Esophagus squamous epithelium (tissue), 5 donors: ENCODE measurements around the gene OR10H3. TPM values are rescaled to one million over a fixed set of nuclear protein-coding genes. Genes with fewer than 3 reads are reported as not detected.

Experiments used
- DNase-seq: peaks from one replicate; lab custom pipeline; 2025; lab: John Stamatoyannopoulos, UW
- H3K27ac ChIP-seq, 4 donors: fragments of 200-600 bp; sonication (generic); one replicate each; pipeline ENCODE4 v1.5.1; 2016 to 2019; ENCODE audit warnings: mild to moderate bottlenecking in 1 of 4
- H3K27me3 ChIP-seq, 4 donors: fragments of 200-600 bp; sonication (generic); 1 replicate in 3 of 4; 2 replicates in 1 of 4; pipeline versions ENCODE4 v1.5.1 to v1.6.0; 2017 to 2021; ENCODE audit warnings: antibody characterized with exemption in 1 of 4
- H3K36me3 ChIP-seq, 3 donors: fragments of 200-600 bp; sonication (generic); one replicate each; pipeline ENCODE4 v1.5.1; 2016 to 2019
- H3K4me1 ChIP-seq, 3 donors: fragments of 200-600 bp; sonication (generic); one replicate each; pipeline ENCODE4 v1.5.1; 2017 to 2019
- H3K4me3 ChIP-seq, 4 donors: fragments of 200-600 bp; sonication (generic); 1 replicate in 3 of 4; 2 replicates in 1 of 4; pipeline ENCODE4 v1.5.1; 2016 to 2019; ENCODE audit warnings: mild to moderate bottlenecking in 2 of 4, moderate library complexity in 1 of 4
- H3K9me3 ChIP-seq, 3 donors: fragments of 200-600 bp; sonication (generic); one replicate each; pipeline ENCODE4 v1.5.1; 2016 to 2019
- CTCF ChIP-seq, 6 experiments: fragments of 450-650 bp in 4 of 6; fragments of 200-600 bp in 2 of 6; sonication (generic) in 2 of 6; IDR thresholded peaks; one replicate each; pipeline ENCODE4 v1.5.1; 2016 to 2019; ENCODE audit warnings: antibody characterized with exemption in 6 of 6, mild to moderate bottlenecking in 4 of 6, moderate library complexity in 4 of 6
- POLR2A ChIP-seq, 4 donors: fragments of 450-650 bp; IDR thresholded peaks; one replicate each; pipeline ENCODE4 v1.6.1; 2017; ENCODE audit warnings: antibody characterized with exemption in 4 of 4, mild to moderate bottlenecking in 4 of 4, moderate library complexity in 3 of 4
- WGBS, 2 donors: methylation state at CpG; one replicate each; pipeline ENCODE4 v1.1.5; 2018; 5-methylcytosine and 5-hydroxymethylcytosine counted together
- intact Hi-C: fragments of 100-400 bp; cut with DNase I; formaldehyde crosslinking; loops from one replicate; pipeline ENCODE4 v1.15.0; 2022
- total RNA-seq, 4 donors: library from RNA; depleted of rRNA; stranded (reverse); fragments of >200 nt; gene quantifications; one replicate each; pipeline ENCODE4 v1.1.0, GENCODE V29; 2016
- donor health status: DM: yes; HTN: yes; CAD: no.

OR10H3 gene, protein sequence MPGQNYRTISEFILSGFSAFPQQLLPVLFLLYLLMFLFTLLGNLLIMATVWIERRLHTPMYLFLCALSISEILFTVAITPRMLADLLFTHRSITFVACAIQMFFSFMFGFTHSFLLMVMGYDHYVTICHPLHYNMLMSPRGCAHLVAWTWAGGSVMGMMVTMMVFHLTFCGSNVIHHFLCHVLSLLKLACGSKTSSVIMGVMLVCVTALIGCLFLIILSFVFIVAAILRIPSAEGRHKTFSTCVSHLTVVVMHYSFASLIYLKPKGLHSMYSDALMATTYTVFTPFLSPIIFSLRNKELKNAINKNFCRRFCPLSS
- not detected for total RNA-seq

GRCh38 chr19:15737722-15738121 is at the start of gene OR10H3:
TSS of gene OR10H3 (plus strand) at chr19:15737985. CDS start at chr19:15741393, 3,408 bp downstream.
- no peak for TF ChIP-seq POLR2A (IDR thresholded peaks at IDR 0.05)
- TF ChIP-seq CTCF (IDR thresholded peaks at IDR 0.05) = no peak
- no peak within 1 kb of the TSS for H3K27ac ChIP-seq
- H3K27me3 ChIP-seq = peaks cover 0 to 9% (median 0%) of the 10 kb centered on the region in 4 donors
- peaks cover 0 to 26% (median 8%) of the 10 kb centered on the region in 3 donors for H3K9me3 ChIP-seq
- H3K4me3 ChIP-seq = no peak within 1 kb of the TSS
- 62 to 65% methylated on average over 4 of the region's 4 CpGs for WGBS, 2 donors
- no peaks in the 10 kb centered on the region for H3K4me1 ChIP-seq
- H3K36me3 ChIP-seq = no peaks in the 10 kb centered on the region
- no peak for DNase-seq
- intact Hi-C loops = no loop called here

- 83 to 95% methylated on average over 4 to 10 of the region's 19 CpGs for WGBS, 2 donors
- intact Hi-C loops = no loop called here
These were observed 41.1 kb upstream of the OR10H3 start for GRCh38 chr19:15696654-15697194.

DNA sequence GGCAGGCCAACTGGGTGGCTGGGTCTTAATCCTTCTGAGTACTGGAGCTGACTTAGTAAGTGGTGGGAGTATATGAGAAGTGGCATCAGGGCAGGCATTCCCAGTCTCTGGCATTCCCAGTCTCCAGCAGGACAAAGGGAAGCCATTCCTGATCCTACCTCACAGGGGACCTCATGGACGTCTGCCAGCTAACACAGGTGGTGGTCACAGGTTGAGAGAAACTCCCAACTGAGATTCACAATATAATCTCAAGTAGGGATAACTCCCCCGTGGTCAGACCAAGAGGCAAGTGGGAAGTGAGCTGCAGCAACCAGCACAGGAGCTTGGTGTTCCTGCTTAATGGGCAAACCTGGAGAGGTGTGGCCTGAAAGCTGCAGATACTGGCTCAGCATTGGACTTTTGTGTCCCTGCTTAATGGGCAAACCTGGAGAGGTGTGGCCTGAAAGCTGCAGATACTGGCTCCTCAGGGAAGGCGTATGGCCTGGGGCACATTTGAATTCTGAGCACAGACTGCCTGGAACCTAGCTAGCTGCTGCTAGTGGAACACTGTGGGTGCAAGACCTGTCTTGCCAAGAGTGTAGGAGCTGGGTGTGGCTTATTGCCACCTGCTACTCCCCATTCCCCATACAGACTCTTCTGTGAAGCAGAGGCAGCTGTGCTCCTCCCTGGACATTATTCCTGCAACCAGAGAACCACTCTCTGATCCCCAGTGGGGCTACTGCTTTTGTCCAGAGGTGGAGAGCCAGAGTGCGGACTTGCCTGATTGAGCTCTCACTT is 35.8 kb upstream of the OR10H3 start:
- H3K4me1 ChIP-seq = peaks cover 17 to 34% (median 23%) of the 10 kb centered on the region in 3 donors
- WGBS, 2 donors = 33 to 35% methylated on average over 1 to 2 of the region's 4 CpGs
- no peaks in the 10 kb centered on the region for H3K9me3 ChIP-seq
- peaks cover 0 to 35% (median 0%) of the 10 kb centered on the region in 3 donors for H3K36me3 ChIP-seq
- TF ChIP-seq POLR2A (IDR thresholded peaks at IDR 0.05) = peak in 1 of 4 donors; percentile 26
- TF ChIP-seq CTCF (IDR thresholded peaks at IDR 0.05) = no peak
- H3K27me3 ChIP-seq = no peaks in the 10 kb centered on the region
- no peak for DNase-seq
- peak overlapping the region in 2 of 4 donors; percentile 2 to 37 for H3K4me3 ChIP-seq
- intact Hi-C loops = no loop called here
- H3K27ac ChIP-seq = peak overlapping the region; percentile 78 to 84 (median 82)

More at GRCh38 chr19:15696654-15697194, 41.1 kb upstream of the OR10H3 start:
- TF ChIP-seq CTCF (IDR thresholded peaks at IDR 0.05) (no peak), POLR2A (IDR thresholded peaks at IDR 0.05) (no peak)
- Histone ChIP-seq H3K4me1 (peaks cover 0 to 9% (median 4%) of the 10 kb centered on the region in 3 donors), H3K27ac (no peak overlapping the region), H3K36me3 (peaks cover 0 to 48% (median 0%) of the 10 kb centered on the region in 3 donors), H3K27me3 (no peaks in the 10 kb centered on the region), H3K4me3 (no peak overlapping the region), H3K9me3 (no peaks in the 10 kb centered on the region)
- DNase-seq = no peak

DNA sequence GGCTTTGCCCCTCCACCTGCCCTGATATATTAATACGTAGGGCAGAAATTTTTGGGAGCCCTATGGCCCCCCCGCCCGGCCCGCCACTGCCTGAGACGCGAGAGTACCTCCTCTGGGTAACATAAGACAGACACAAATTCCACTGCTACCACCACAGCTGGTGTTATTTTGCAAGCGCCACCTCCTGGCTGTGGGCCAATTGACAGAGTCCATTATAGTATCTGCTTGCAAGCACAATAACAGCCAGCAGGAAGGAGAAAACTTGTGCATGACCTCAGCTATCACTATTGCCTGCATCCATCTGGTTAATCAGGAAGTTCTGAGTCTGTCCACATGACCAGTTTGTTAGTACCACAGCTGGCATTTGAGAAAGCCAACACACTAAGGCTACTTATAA is 35.3 kb upstream of the OR10H3 start:
- TF ChIP-seq CTCF (IDR thresholded peaks at IDR 0.05) (peak in 1 of 6 experiments; percentile 20), POLR2A (IDR thresholded peaks at IDR 0.05) (no peak)
- Histone ChIP-seq H3K4me1 (peaks cover 17 to 34% (median 23%) of the 10 kb centered on the region in 3 donors), H3K9me3 (no peaks in the 10 kb centered on the region), H3K4me3 (peak overlapping the region in 2 of 4 donors; percentile 2 to 37), H3K27ac (peak overlapping the region; percentile 78 to 84 (median 82)), H3K36me3 (peaks cover 0 to 30% (median 0%) of the 10 kb centered on the region in 3 donors), H3K27me3 (no peaks in the 10 kb centered on the region)
- intact Hi-C loops = no loop called here
- peak; percentile 38 for DNase-seq
- WGBS, 2 donors = 14% methylated on average over 4 of the region's 7 CpGs; no CpG with 5 or more reads in 1 of the 2 donors
